Esophagus (tissue), 2 donors: ENCODE measurements around the gene SHFL. TPM values are rescaled to one million over a fixed set of nuclear protein-coding genes. Genes with fewer than 3 reads are reported as not detected.

Experiments used
- H3K27ac ChIP-seq, 2 donors: one replicate each; pipeline ENCODE4 v1.5.1; 2013; ENCODE audit warnings: low read depth in 2 of 2, mild to moderate bottlenecking in 2 of 2, inconsistent platforms in 1 of 2, low read length in 1 of 2, moderate library complexity in 1 of 2
- H3K27me3 ChIP-seq, 2 donors: one replicate each; pipeline ENCODE4 v1.6.1; 2013; ENCODE audit warnings: low read length in 2 of 2, control low read depth in 1 of 2, mild to moderate bottlenecking in 1 of 2; ENCODE audit not compliant: insufficient read depth in 2 of 2, control insufficient read depth in 1 of 2
- H3K36me3 ChIP-seq, 2 donors: one replicate each; pipeline ENCODE4 v1.6.1; 2013; ENCODE audit warnings: low read length in 1 of 2; ENCODE audit not compliant: control insufficient read depth in 2 of 2, insufficient read depth in 2 of 2
- H3K4me1 ChIP-seq, 2 donors: one replicate each; pipeline ENCODE4 v1.6.1; 2013; ENCODE audit warnings: low read length in 1 of 2; ENCODE audit not compliant: control insufficient read depth in 2 of 2, insufficient read depth in 2 of 2
- H3K4me3 ChIP-seq, 2 donors: one replicate each; pipeline ENCODE4 v1.5.1; 2013; ENCODE audit warnings: low read length in 2 of 2, mild to moderate bottlenecking in 2 of 2, low read depth in 1 of 2, moderate library complexity in 1 of 2
- H3K9me3 ChIP-seq, 2 donors: one replicate each; pipeline ENCODE4 v1.6.1; 2013; ENCODE audit warnings: mild to moderate bottlenecking in 2 of 2, low read depth in 1 of 2, low read length in 1 of 2, moderate library complexity in 1 of 2; ENCODE audit not compliant: control insufficient read depth in 2 of 2, insufficient read depth in 1 of 2
- WGBS, 2 donors: extraction: QIAGEN DNeasy Blood & Tissue Kit; methylation state at CpG; one replicate each; pipeline ENCODE4 v1.1.7; 2013; 5-methylcytosine and 5-hydroxymethylcytosine counted together
- polyA plus RNA-seq, 2 donors: library from polyadenylated mRNA; stranded (reverse); fragments of 200-250 nt; gene quantifications; one replicate each; pipeline ENCODE4 v1.2.3, GENCODE V29; 2013
- donor health status: healthy with polysubstance abuse.
- donor health status: Bipolar disorder and iron deficiency.

Gene SHFL
- polyA plus RNA-seq, 2 donors: 15.7 to 22.9 TPM

DNA sequence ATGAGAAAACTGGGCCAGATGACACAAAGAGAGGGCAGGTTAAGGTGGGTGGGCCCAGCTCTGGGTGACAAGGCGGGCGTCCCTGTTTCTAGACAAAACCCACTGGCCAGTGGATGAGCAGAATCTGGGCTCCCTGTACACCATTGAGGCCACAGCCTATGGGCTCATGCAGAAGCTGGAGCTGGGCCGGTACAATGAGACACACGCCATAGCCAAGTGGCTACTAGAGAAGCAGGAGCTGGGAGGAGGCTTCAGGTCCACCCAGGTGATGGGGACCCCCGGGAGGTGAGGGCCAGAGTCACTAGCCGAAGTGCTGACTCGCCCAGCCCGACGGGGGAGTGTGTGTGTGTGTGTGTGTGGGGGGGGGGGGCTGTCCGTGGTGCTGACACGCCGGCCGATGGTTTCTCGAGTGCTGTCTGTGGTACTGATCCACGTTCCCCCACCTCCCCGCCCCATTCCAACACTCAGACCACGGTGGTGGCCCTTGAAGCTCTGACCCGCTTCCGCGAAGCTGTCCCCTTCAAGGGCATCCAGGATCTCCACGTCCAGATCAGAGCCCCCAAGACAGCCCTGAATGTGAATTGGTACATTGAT, 24.3 kb upstream of the SHFL start:
- Histone ChIP-seq H3K4me1 (no peaks in the 10 kb centered on the region), H3K4me3 (no peak overlapping the region), H3K27ac (no peak overlapping the region), H3K36me3 (no peaks in the 10 kb centered on the region), H3K9me3 (no peaks in the 10 kb centered on the region), H3K27me3 (no peaks in the 10 kb centered on the region)
- WGBS, 2 donors: 27 to 30% methylated on average over 15 to 21 of the region's 21 CpGs

DNA sequence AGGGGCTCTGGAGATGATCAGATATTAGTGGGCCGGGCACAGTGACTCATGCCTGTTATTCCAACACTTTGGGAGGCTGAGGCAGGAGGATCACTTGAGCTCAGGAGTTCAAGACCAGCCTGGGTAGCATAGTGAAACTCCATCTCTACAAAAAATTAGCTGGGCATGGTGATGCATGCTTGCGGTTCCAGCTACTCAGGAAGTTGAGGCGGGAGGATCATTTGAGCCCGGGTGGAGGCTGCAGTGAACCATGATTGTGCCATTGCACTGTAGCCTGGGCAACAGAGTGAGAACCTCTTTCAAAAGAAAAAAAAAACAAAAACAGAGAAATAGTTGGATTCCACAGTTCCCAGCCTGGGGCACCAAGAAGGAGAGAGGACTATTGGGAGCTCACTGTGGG, 17.9 kb upstream of the SHFL start:
- Histone ChIP-seq H3K4me1 (no peaks in the 10 kb centered on the region), H3K36me3 (no peaks in the 10 kb centered on the region), H3K9me3 (peaks cover 0 to 2% of the 10 kb centered on the region in 2 donors), H3K27ac (no peak overlapping the region), H3K27me3 (no peaks in the 10 kb centered on the region), H3K4me3 (no peak overlapping the region)
- 47 to 57% methylated on average over 4 of the region's 4 CpGs for WGBS, 2 donors

DNA sequence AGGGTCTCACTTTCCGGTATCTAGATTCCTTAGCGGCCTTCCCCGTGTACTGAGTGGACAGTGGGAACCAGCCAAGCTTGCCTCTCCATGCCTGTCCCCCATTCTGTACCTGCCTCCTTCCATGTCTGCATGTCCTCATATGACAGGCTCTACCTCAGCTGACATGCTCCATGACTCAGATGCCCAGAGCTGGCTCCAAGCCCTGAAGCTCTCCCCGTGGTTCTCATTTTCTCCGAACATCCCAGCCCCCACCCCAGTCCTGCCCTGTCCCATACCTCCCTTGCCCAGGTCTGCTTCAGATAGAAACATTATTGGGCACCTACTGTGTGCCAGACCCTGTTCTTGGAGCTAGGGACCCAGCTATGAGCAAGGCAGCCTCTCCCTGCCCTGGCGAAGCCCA, 17.1 kb upstream of the SHFL start:
- Histone ChIP-seq H3K4me1 (no peaks in the 10 kb centered on the region), H3K27me3 (no peaks in the 10 kb centered on the region), H3K9me3 (peaks cover 0 to 9% of the 10 kb centered on the region in 2 donors), H3K27ac (no peak overlapping the region), H3K4me3 (no peak overlapping the region), H3K36me3 (no peaks in the 10 kb centered on the region)
- WGBS, 2 donors: 70 to 71% methylated on average over 6 of the region's 6 CpGs

DNA sequence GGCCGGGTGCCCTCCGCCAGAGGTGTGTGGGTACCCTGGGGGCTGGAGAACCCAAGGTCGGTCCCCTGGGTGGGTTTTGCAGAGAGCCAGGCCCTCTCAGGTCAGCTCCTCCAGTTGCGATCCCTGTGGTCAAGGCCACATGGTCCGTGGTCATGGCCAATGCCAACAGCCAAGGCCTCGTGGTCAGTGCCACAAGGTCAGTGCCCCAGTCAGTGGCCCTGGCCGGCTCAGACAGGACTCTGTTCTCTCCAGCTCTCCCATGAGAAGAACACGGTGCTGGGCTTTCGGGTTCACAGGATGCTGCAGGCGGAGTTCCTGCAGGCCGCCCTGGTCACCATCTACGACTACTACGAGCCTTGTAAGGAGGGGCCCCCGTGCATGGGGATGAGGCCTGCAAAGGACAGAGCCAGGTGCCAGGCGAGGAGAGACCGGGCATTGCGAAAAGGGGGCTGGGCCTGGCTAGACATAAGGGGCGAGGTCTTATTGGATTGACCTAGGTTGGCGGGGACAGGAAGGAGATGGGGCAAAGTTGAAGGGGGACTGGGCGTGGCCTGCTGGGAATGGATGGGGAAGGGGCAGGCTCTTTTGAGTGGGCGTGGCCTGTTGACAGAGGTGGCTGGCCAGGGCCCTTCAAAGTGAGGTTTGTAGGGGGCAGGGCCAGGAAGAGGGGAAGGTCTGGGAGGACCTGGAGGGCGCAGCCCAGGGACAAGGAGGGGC, 15.2 kb upstream of the SHFL start:
- Histone ChIP-seq H3K4me1 (no peaks in the 10 kb centered on the region), H3K27me3 (no peaks in the 10 kb centered on the region), H3K4me3 (no peak overlapping the region), H3K36me3 (no peaks in the 10 kb centered on the region), H3K27ac (no peak overlapping the region), H3K9me3 (peaks cover 0 to 10% of the 10 kb centered on the region in 2 donors)
- WGBS, 2 donors: 70 to 77% methylated on average over 21 to 22 of the region's 22 CpGs

DNA sequence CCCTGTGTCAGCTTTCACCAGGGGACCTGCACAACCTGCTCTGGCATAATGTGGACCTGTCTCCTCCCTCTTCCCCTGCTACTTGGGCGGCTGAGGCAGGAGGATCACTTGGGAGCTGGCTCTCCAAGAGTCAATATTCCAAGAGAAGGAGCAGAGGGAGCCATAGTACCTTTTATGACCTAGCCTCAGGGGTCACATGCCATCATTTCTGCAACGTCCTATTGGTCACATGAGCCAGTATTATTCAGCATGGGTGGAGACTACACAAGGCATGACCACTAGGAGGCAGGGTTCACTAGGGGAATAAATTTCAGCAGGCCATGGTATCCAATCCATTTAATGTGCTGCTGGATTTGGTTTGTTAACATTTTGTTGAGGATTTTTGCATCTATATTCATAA, 12.0 kb upstream of the SHFL start:
- Histone ChIP-seq H3K4me1 (no peaks in the 10 kb centered on the region), H3K36me3 (no peaks in the 10 kb centered on the region), H3K27ac (no peak overlapping the region), H3K27me3 (no peaks in the 10 kb centered on the region), H3K4me3 (no peak overlapping the region), H3K9me3 (peaks cover 0 to 9% of the 10 kb centered on the region in 2 donors)
- 57 to 63% methylated on average over 2 of the region's 2 CpGs for WGBS, 2 donors

DNA sequence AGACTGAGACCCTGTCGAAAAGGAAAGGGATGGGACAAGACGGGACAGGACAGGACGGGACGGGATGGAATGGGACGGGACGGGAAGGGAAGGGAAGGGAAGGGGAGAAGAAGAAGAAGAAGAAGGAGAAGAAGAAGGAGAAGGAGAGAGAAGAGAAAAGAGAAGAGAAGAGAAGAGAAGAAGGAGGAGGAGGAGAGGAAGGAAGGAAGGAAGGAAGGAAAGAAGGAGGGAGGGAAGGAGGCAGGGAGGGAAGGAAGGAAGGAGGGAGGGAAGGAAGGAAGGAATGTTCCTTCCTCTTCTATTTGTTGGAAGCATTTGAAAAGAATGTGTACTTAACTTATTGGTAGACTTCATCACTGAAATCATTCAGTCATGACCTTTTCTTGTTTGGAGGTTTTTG, 9.6 kb upstream of the SHFL start:
- H3K9me3 ChIP-seq: peaks cover 0 to 9% of the 10 kb centered on the region in 2 donors
- no peaks in the 10 kb centered on the region for H3K4me1 ChIP-seq
- no peaks in the 10 kb centered on the region for H3K27me3 ChIP-seq
- no peaks in the 10 kb centered on the region for H3K36me3 ChIP-seq
- no peak overlapping the region for H3K4me3 ChIP-seq
- 76 to 81% methylated on average over 6 of the region's 6 CpGs for WGBS, 2 donors
- H3K27ac ChIP-seq: no peak overlapping the region

DNA sequence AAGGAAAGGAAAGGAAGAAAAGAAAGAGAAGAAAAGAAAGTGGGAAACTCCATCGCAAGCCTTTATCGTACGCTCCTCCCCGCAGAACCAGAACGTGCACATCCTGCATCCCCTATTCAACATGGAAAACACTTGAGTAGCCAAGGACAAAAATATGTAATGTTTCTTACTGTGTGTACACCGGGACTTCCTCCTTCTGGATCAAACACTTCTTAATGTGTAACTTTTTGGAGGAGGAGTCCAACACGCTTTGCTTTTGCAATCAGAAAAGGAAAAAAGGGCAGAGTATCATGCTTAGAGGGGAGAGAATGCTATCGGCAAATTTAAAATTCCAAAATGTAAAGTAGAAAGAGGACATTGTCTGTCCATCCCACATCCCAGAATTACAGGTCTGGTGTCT, 7.8 kb upstream of the SHFL start:
- peaks cover 0 to 9% of the 10 kb centered on the region in 2 donors for H3K9me3 ChIP-seq
- H3K27ac ChIP-seq: no peak overlapping the region
- no peak overlapping the region for H3K4me3 ChIP-seq
- H3K36me3 ChIP-seq: no peaks in the 10 kb centered on the region
- H3K4me1 ChIP-seq: no peaks in the 10 kb centered on the region
- H3K27me3 ChIP-seq: no peaks in the 10 kb centered on the region
- WGBS, 2 donors: 62 to 66% methylated on average over 8 of the region's 8 CpGs

DNA sequence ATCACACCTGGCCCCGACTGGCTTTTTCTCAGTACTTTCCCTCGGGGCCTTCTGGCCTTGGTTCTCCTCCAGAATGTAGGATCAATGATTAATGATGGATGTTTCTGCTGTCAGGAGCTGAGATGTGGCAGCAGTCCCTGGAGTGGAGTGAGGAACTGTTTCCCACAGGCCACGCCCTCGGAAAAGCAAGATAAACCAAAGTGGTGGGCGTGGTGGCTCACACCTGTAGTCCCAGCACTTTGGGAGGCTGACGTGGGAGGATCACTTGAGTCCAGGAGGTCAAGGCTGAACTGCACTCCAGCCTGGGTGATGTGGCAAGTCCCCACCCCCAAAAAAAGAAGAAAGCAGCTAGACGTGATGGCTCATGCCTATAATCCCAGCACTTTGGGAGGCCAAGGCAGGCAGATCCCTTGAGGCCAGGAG, 7.1 kb upstream of the SHFL start:
- H3K36me3 ChIP-seq: no peaks in the 10 kb centered on the region
- 31 to 36% methylated on average over 7 of the region's 7 CpGs for WGBS, 2 donors
- H3K27ac ChIP-seq: no peak overlapping the region
- H3K9me3 ChIP-seq: peaks cover 0 to 2% of the 10 kb centered on the region in 2 donors
- H3K4me3 ChIP-seq: no peak overlapping the region
- H3K27me3 ChIP-seq: no peaks in the 10 kb centered on the region
- no peaks in the 10 kb centered on the region for H3K4me1 ChIP-seq

DNA sequence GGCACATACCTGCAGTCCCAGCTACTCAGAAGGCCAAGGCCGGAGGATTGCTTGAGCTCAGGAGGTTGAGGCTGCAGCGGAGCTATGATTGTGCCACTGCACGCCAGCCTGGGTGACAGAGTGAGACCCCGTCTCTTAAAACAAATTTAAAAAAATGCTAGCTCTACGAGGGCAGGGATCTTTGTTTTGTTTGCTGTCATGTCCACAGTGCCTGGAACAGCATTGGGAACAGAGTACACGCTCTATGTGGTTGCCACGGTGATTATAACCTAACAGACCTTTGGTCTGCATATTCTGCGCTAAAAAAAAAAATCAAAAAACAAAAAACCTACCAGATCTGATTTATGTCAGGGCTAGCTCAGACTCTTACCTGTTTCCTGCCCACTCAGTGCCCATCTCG, 2.2 kb upstream of the SHFL start:
- Histone ChIP-seq H3K4me3 (no peak overlapping the region), H3K36me3 (no peaks in the 10 kb centered on the region), H3K9me3 (no peaks in the 10 kb centered on the region), H3K4me1 (no peaks in the 10 kb centered on the region), H3K27ac (no peak overlapping the region), H3K27me3 (no peaks in the 10 kb centered on the region)
- 78 to 83% methylated on average over 9 of the region's 9 CpGs for WGBS, 2 donors

DNA sequence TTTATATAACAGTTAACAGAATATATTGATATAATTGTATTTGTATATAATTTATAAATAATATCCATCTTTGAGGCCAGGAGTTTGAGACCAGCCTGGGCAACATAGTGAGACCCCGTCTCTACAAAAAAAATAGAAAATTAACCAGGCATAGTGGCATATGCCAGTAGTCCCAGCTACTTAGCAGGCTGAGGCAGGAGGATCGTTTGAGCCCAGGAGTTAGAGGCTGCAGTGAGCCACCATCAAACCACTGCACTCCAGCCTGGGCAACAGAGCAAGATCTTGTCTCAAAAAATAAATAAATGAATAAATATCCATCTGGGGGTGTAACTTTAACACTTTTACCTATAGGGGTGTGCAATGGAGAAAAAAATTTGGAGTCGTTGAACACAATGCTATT, 1.3 kb upstream of the SHFL start:
- Histone ChIP-seq H3K27ac (no peak overlapping the region), H3K4me1 (no peaks in the 10 kb centered on the region)
- WGBS, 2 donors: 68 to 71% methylated on average over 3 of the region's 3 CpGs

More for the DNA sequence above, 1.3 kb upstream of the SHFL start:
- Histone ChIP-seq H3K4me3 (no peak overlapping the region), H3K36me3 (peaks cover 0 to 3% of the 10 kb centered on the region in 2 donors), H3K9me3 (peaks cover 0 to 2% of the 10 kb centered on the region in 2 donors), H3K27me3 (no peaks in the 10 kb centered on the region)
